BLaER1 treated with 17β-estradiol and CSF1 and Interleukin-3, amounts not matched to agents 10 nM and 100 nM (cell line): ENCODE data around the gene FBXW4.

Experiments
- H3K27ac ChIP-seq, 11 experiments: shearing (Covaris generic); formaldehyde crosslinking; 2 replicates each; pipeline ENCODE4 v1.8.1; 2022
- H3K27me3 ChIP-seq, 11 experiments: shearing (Covaris generic); formaldehyde crosslinking; 2 replicates each; pipeline ENCODE4 v1.8.1; 2022
- H3K36me3 ChIP-seq, 11 experiments: shearing (Covaris generic); formaldehyde crosslinking; 2 replicates each; pipeline ENCODE4 v1.8.1; 2022
- H3K4me1 ChIP-seq, 10 experiments: shearing (Covaris generic); formaldehyde crosslinking; 2 replicates each; pipeline ENCODE4 v1.8.1; 2022
- H3K4me2 ChIP-seq, 11 experiments: shearing (Covaris generic); formaldehyde crosslinking; 2 replicates each; pipeline ENCODE4 v1.8.1; 2022
- H3K4me3 ChIP-seq, 10 experiments: shearing (Covaris generic); formaldehyde crosslinking; 2 replicates each; pipeline ENCODE4 v1.8.1; 2022
- H3K9ac ChIP-seq, 11 experiments: shearing (Covaris generic); formaldehyde crosslinking; 2 replicates each; pipeline ENCODE4 v1.8.1; 2022
- H3K9me3 ChIP-seq, 11 experiments: shearing (Covaris generic); formaldehyde crosslinking; replicated peaks in 1 of 11; 2 replicates each; pipeline ENCODE4 v1.8.1; 2022
- H4K20me1 ChIP-seq, 11 experiments: shearing (Covaris generic); formaldehyde crosslinking; 2 replicates each; pipeline ENCODE4 v1.8.1; 2022
- Cebpa-rat ChIP-seq, 11 experiments: shearing (Covaris generic); IDR thresholded peaks; 2 replicates each; pipeline ENCODE4 v1.8.1; 2022

FBXW4 gene, protein sequence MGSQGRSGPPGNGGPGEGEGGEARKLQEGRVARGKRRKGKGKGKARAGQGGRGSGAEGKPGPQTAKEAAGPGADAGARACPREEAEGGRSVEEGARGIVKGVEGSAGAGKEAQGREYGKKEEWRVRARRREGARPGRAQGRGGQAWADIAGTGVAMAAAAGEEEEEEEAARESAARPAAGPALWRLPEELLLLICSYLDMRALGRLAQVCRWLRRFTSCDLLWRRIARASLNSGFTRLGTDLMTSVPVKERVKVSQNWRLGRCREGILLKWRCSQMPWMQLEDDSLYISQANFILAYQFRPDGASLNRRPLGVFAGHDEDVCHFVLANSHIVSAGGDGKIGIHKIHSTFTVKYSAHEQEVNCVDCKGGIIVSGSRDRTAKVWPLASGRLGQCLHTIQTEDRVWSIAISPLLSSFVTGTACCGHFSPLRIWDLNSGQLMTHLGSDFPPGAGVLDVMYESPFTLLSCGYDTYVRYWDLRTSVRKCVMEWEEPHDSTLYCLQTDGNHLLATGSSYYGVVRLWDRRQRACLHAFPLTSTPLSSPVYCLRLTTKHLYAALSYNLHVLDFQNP

DNA sequence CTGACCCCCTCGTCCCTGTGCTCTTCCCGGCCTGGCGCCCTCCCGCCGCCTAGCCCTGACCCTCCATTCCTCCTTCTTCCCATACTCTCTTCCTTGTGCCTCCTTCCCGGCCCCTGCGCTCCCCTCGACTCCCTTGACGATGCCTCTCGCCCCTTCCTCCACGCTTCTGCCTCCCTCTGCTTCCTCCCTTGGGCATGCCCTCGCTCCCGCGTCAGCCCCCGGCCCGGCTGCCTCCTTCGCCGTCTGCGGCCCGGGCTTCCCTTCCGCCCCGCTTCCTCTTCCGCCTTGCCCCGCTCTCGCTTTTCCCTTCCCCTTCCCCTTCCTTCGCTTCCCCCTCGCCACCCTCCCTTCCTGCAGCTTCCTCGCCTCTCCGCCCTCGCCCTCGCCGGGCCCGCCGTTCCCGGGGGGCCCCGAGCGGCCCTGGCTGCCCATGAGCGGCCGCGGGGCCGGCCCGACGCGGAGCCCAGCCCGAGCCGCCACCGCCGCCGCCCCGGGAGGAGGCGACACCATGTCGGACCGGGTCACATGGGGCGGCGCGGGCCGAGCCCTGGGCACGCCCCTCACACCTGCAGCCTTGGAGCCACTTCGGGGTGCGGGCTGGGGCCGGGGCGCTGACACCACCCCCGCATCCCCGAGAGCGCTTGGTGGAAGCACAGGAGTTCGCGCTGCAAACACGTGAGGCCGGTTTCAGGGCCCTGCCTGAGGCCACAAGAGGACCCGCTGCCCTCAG is at the start of gene FBXW4:
Gene FBXW4 (minus strand): TSS at position 497 of the 730 bp plus-strand sequence. CDS start 65 bp downstream, at position 432.
- Histone ChIP-seq H4K20me1 (peaks cover 3 to 28% (median 15%) of the 10 kb centered on the region in 11 experiments; a peak in 14 of 22 replicates), H3K4me1 (peaks cover 21 to 39% (median 25%) of the 10 kb centered on the region in 10 experiments), H3K27ac (peak within 1 kb of the TSS; percentile 95 to 99 (median 98)), H3K4me2 (peak within 1 kb of the TSS; percentile 79 to 97 (median 86)), H3K9me3 (no peaks in the 10 kb centered on the region), H3K36me3 (peaks cover 0 to 14% (median 0%) of the 10 kb centered on the region in 11 experiments; a peak in 3 of 22 replicates), H3K4me3 (peak within 1 kb of the TSS; percentile 69 to 91 (median 86)), H3K9ac (peak within 1 kb of the TSS; percentile 96 to 99 (median 99)), H3K27me3 (no peaks in the 10 kb centered on the region)
- TF ChIP-seq Cebpa-rat (IDR thresholded peaks at IDR 0.05): no peak

DNA sequence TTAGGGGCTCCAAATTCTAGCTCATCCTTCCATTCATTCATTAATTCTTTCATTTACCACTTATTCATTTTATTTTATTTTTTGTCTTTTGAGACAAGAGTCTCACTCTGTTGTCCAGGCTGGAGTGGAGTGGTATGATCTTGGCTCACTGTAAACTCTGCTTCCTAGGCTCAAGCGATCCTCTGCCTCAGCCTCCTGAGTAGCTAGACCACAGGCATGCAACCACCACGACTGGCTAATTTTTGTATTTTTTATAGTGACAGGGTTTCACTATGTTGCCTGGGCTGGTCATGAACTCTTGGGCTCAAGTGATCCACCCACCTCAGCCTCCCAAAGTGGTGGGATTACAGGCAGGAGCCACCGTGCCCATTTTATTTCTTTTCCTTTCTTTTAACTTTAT is 49.3 kb upstream of the FBXW4 start:
- Histone ChIP-seq H3K27me3 (no peaks in the 10 kb centered on the region), H3K4me3 (no peak overlapping the region), H3K4me1 (no peaks in the 10 kb centered on the region), H3K27ac (no peak overlapping the region), H3K9me3 (no peaks in the 10 kb centered on the region), H3K4me2 (no peak overlapping the region), H3K9ac (no peak overlapping the region), H3K36me3 (no peaks in the 10 kb centered on the region), H4K20me1 (no peaks in the 10 kb centered on the region)
- no peak for TF ChIP-seq Cebpa-rat (IDR thresholded peaks at IDR 0.05)

DNA sequence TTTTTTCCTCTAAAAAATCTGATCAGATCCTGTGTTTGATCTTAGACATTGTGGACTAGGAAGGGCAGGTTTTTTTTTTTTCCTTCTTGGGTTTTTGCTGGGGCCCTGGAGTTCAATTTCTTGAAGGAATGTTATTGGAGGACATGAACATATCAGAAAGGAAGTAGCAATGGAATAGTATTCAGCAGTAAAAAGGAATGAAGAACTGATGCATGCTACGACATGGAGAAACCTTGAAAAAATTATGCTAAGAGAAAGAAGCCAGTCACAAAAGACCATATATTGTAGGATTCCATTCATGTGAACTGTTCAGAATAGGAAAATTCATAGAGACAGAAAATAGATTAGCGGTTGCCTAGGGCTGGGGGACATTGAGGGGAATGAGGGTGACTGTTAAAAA is 47.0 kb upstream of the FBXW4 start:
- Histone ChIP-seq H3K4me3 (no peak overlapping the region), H3K27ac (no peak overlapping the region), H3K9me3 (no peaks in the 10 kb centered on the region), H3K4me1 (no peaks in the 10 kb centered on the region), H4K20me1 (no peaks in the 10 kb centered on the region), H3K9ac (no peak overlapping the region), H3K36me3 (no peaks in the 10 kb centered on the region), H3K27me3 (no peaks in the 10 kb centered on the region), H3K4me2 (no peak overlapping the region)
- no peak for TF ChIP-seq Cebpa-rat (IDR thresholded peaks at IDR 0.05)

DNA sequence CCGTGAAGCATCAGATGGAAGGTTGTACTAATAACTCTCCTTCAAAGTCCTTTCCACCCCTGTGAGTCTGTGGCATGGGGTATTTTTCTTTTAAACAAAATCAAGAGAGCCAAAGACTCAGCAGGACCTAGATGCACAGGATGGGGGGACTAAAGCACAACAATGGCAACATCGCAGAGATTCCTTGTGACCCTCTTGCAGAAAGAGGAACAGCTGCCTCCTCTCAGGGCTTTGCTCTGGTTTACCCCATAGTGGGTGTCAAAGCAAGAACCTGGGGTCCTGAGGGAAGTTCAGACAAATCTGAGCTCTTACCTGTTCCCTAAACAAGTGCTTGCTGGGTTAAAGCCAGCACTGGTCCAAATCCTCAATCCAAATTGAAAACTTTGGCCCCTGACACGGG is 41.7 kb upstream of the FBXW4 start:
- no peaks in the 10 kb centered on the region for H3K27me3 ChIP-seq
- no peaks in the 10 kb centered on the region for H3K36me3 ChIP-seq
- no peak overlapping the region for H3K27ac ChIP-seq
- no peak overlapping the region for H3K4me3 ChIP-seq
- no peak for TF ChIP-seq Cebpa-rat (IDR thresholded peaks at IDR 0.05)
- H3K4me2 ChIP-seq: no peak overlapping the region
- H3K9ac ChIP-seq: no peak overlapping the region
- no peaks in the 10 kb centered on the region for H4K20me1 ChIP-seq
- H3K9me3 ChIP-seq: no peaks in the 10 kb centered on the region
- H3K4me1 ChIP-seq: no peaks in the 10 kb centered on the region

DNA sequence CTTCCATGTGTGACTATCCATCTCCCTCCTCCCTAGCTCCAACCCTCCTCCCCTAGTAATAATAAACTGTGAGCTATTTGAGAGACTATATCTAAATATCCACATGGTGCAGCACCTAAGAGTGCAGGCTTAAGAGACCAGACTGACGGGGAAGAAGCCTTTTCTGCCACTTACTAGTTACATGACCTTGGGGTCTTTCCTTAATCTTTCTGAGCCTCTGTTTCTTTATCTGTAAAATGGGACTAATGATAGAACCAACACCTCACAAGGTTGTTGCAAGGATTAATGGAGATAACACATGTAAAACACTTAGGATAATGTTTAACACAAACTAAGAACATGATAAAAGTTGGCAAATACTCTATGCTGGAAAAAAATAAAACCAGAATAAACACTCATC is 37.1 kb upstream of the FBXW4 start:
- no peak for TF ChIP-seq Cebpa-rat (IDR thresholded peaks at IDR 0.05)
- H3K4me3 ChIP-seq: no peak overlapping the region
- no peaks in the 10 kb centered on the region for H3K36me3 ChIP-seq
- H3K9ac ChIP-seq: no peak overlapping the region
- no peaks in the 10 kb centered on the region for H3K4me1 ChIP-seq
- no peak overlapping the region for H3K4me2 ChIP-seq
- H3K27ac ChIP-seq: no peak overlapping the region
- H3K9me3 ChIP-seq: no peaks in the 10 kb centered on the region; a peak in 1 of 22 replicates
- no peaks in the 10 kb centered on the region for H3K27me3 ChIP-seq
- H4K20me1 ChIP-seq: no peaks in the 10 kb centered on the region

DNA sequence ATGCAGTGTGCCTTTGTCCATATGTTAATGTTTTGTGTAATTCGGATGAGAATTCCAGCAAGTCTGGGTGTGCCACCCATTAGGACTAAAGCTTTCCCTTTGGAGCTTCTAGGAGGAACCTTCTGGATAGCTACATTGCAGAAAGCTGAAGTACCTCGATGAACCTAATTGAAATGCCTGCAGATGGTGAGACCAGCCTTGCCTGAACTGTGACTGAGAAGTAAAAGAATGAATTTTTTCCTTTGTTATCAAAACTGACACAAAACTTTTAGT is 31.1 kb upstream of the FBXW4 start:
- H3K4me3 ChIP-seq: no peak overlapping the region
- H4K20me1 ChIP-seq: no peaks in the 10 kb centered on the region
- no peak overlapping the region for H3K27ac ChIP-seq
- H3K9me3 ChIP-seq: no peaks in the 10 kb centered on the region; a peak in 1 of 22 replicates
- no peaks in the 10 kb centered on the region for H3K27me3 ChIP-seq
- H3K9ac ChIP-seq: no peak overlapping the region
- TF ChIP-seq Cebpa-rat (IDR thresholded peaks at IDR 0.05): no peak
- H3K4me1 ChIP-seq: peaks cover 7 to 13% (median 12%) of the 10 kb centered on the region in 10 experiments; a peak in 15 of 20 replicates
- no peak overlapping the region for H3K4me2 ChIP-seq
- H3K36me3 ChIP-seq: no peaks in the 10 kb centered on the region

DNA sequence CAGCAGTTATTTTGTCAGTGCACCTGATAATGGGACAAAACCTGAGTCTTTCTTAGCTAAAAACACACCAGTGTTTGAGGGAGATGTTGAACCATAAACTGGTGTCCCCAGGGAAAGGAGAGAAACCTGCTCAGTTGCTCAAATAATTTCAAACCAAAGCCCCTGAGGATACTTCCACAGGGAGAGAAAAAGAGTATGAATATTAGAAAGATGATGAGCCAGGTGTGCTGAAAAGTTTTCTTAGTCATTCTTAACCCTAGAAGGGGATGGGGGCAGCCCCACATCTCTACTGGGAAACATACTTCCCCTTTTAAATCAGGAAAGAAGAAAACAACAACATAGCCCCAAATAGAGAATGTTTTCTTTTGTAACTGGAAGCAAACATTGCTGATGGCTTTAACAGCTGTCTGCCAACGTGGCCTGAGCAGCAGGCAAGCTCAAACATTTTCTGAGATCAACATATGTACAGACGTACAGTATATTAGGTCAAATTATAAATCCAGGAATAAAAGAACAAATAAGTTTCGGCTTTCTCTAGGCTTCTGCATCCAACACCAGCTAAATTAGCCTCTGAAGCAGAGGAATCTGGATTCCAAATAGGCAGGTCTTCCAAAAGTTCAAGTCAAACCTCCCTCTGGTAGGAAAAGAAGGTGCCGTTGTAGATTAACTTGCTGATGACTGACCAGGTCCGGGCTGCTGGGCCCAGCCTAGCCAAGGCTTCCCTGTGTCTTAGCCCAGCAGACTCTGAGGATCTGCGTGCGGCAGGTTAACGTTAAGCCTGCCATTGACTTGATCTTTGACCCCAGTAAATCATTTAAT is 30.5 kb upstream of the FBXW4 start:
- H3K27me3 ChIP-seq: no peaks in the 10 kb centered on the region
- no peak for TF ChIP-seq Cebpa-rat (IDR thresholded peaks at IDR 0.05)
- H4K20me1 ChIP-seq: no peaks in the 10 kb centered on the region
- no peak overlapping the region for H3K9ac ChIP-seq
- H3K4me3 ChIP-seq: no peak overlapping the region
- H3K4me1 ChIP-seq: peaks cover 7 to 13% (median 12%) of the 10 kb centered on the region in 10 experiments; a peak in 15 of 20 replicates
- no peak overlapping the region for H3K27ac ChIP-seq
- H3K4me2 ChIP-seq: peak overlapping the region in 9 of 11 experiments; percentile 2 to 34 (median 19); a peak in 11 of 22 replicates
- no peaks in the 10 kb centered on the region for H3K36me3 ChIP-seq
- no peaks in the 10 kb centered on the region; a peak in 1 of 22 replicates for H3K9me3 ChIP-seq

DNA sequence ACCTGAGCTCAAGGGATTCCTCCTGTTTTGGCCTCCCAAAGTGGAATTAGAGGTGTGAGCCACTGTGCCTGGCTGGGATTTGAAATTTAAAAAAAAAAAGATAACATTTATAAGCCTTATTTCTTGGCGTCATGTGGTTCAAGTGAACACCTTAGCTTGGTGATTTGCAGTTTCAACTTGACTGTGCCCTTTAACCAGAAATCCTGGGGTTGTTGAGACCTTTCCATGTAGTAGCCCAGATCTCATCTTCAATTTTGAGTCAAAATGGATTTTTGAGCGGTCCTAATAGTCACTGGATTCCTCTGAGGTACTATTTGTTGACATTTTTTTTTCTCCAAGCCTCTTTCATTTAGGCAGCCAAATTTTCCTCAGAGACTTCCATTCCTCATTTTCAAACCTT is 29.5 kb upstream of the FBXW4 start:
- H3K9ac ChIP-seq: no peak overlapping the region
- peak overlapping the region in 1 of 11 experiments; percentile 25; a peak in 2 of 22 replicates for H3K4me2 ChIP-seq
- no peaks in the 10 kb centered on the region for H3K27me3 ChIP-seq

DNA sequence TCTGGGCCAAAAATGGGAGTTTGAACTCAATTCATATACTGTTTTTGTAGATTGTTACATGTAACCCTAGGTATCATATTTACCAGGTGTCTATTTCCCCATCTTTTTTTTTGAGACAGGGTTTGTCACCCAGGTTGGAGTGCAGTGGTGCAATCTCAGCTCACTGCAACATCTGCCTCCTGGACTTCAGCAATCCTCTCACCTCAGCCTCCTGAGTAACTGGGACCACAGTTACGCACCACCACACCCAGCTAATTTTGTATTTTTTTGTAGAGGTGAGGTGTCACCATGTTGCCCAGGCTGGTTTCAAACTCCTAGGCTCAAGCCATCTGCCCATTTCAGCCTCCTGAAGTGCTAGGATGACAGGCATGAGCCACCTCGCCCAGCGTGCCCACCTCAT is 28.2 kb upstream of the FBXW4 start:
- peaks cover 7 to 13% (median 12%) of the 10 kb centered on the region in 10 experiments; a peak in 15 of 20 replicates for H3K4me1 ChIP-seq
- no peaks in the 10 kb centered on the region for H3K27me3 ChIP-seq
- TF ChIP-seq Cebpa-rat (IDR thresholded peaks at IDR 0.05): no peak

More for the DNA sequence above, 29.5 kb upstream of the FBXW4 start:
- no peaks in the 10 kb centered on the region; a peak in 1 of 22 replicates for H3K9me3 ChIP-seq
- no peak for TF ChIP-seq Cebpa-rat (IDR thresholded peaks at IDR 0.05)
- H3K4me3 ChIP-seq: no peak overlapping the region
- peaks cover 7 to 13% (median 12%) of the 10 kb centered on the region in 10 experiments; a peak in 15 of 20 replicates for H3K4me1 ChIP-seq
- H3K27ac ChIP-seq: no peak overlapping the region
- H4K20me1 ChIP-seq: no peaks in the 10 kb centered on the region
- no peaks in the 10 kb centered on the region for H3K36me3 ChIP-seq

More for the DNA sequence above, 28.2 kb upstream of the FBXW4 start:
- no peak overlapping the region for H3K4me2 ChIP-seq
- H3K36me3 ChIP-seq: no peaks in the 10 kb centered on the region
- H3K9me3 ChIP-seq: no peaks in the 10 kb centered on the region
- no peak overlapping the region for H3K9ac ChIP-seq
- H4K20me1 ChIP-seq: no peaks in the 10 kb centered on the region
- no peak overlapping the region for H3K27ac ChIP-seq
- H3K4me3 ChIP-seq: no peak overlapping the region
